ENCODE results near the gene USP12.

GRCh38 chr13:27135023-27135422 is 36.6 kb downstream of the USP12 start:
- TF ChIP-seq CTCF (IDR thresholded peaks at IDR 0.05; ENCODE audit: insufficient read depth, low read depth, low read length) = no peak
- TF ChIP-seq EZH2 (IDR thresholded peaks at IDR 0.05; ENCODE audit: insufficient read depth, low read length) = no peak

Data from astrocyte (in vitro differentiated cells and primary cell).